Measurements from ENCODE around the gene PAX5. TPM values are rescaled to one million over a fixed set of nuclear protein-coding genes. Genes with fewer than 3 reads are reported as not detected.

Gene PAX5
- total RNA-seq, 1 donor from 2014 or later = 0.12 TPM

DNA sequence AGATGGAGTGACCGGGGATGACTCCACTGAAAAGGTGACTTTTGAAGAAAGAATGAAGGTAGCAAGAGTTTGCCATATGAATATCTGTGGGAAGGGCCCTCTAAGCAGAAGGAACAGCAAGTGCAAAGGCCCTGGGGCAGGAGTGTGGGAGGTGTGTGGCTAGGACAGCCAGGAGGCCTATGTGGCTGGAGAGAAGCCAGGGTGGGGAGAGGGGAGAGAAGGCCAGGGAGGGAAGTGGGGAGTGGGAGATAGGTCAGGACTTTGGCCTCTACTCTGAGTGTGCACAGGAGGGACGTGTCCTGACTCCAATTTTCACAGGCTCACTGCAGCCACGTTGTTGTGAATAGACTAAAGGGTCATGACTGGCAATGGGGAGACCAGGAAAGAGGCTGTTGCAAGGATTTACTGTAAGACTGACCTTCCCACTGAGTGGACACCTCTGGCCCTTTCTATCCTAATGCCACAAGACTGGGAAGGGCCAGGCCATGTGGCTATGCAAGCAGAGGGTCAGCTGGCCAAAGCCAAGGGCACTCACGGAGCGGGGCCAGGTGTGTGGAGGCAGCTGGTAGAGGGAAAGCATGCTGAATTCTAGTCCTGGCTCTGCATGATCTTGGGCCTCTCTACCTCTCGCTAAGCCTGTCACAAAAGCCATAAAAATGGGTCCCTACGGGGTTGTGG lies 172.4 kb downstream of the PAX5 start:
- no peak for DNase-seq (ENCODE audit: low spot score)

DNA sequence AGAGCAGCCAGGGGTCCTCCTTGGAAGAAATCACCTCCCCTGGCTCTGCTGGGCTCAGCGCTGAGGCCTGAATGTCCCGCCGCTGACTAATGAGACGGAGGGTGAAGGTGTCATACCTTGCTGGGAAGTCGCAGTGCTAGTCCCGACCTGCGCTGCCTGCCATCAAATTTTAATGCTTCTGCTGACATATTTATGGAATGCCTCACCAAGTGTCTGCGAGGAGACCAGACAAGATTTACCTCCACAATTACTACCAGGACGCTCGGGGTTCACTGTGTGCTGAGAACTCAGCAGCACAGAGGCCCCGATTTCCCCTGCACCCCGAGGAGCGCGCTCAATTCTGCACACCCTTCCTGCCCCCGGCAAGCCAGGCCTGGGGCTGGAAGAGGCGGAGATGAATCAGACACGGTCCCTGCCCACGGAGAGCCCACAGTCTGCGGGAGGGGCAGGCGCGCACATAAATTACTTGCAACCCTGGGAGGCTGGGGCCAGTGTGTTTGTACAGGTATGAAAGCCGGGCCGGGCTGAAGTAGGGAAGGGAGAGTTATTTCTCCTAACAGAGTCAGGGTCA lies 175.2 kb downstream of the PAX5 start:
- DNase-seq (ENCODE audit: low spot score) = no peak

DNA sequence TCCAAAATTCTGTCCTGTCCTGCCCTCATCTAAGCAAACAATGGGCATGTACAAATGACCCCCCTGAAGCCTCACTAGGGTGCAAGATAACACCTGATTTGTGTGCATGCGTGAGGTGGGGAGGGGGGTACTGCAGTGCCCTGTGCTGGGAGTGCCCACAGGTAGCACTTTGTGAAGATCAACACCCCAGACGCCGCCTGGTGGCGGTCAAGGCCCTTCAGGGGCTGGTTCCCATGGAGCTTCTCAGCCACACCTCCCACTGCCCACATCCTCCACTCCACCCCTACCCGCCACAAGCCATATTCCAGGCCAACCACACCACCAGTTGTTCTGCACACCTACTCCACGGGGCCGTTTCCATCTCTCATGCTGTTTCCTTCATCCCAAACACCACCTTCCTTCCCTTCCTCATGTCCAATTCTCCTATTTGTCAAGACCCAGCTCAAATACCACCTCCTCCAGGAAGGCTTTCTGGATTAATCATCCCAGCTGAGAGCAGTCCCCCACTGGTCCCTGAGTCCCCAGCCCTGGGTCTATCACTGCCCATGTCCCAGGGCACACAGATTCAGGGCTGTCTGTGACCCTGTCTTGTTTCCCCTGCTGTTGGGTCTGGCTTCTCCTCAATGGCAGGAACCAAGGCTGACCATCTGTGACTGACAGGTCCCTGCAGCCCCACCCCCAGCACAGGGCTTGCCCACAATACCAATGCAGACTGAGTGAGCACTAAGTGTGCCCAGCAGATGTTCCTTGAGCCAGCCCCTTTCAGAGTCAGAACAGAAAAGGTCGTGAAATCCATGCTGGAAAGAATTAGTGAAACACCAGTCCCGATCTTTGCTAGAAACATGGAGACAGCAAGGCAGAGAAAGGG lies 178.4 kb downstream of the PAX5 start:
- peak; percentile 14 for DNase-seq (ENCODE audit: low spot score)

GRCh38 chr9:36854751-36855150 lies 179.3 kb downstream of the PAX5 start:
- DNase-seq (ENCODE audit: low spot score) = no peak

DNA sequence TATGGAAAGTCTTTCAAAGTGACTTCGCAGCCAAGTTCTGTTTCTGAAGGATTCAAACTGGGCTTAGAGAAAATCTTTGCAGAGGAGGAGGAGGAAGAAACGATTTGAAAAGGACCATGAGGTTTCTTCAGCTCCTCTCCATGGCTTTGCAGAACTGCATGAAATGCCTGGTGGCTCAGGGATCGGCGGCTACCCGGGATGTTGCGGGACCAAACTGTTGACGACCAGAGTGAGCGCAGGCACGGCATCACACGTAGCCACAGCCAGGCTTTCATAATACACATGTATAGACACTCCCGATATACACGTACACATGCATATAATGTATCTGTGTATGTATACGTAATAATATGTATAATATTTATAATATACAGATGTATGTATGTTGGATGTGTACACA lies 180.0 kb downstream of the PAX5 start:
- DNase-seq (ENCODE audit: low spot score) = no peak

DNA sequence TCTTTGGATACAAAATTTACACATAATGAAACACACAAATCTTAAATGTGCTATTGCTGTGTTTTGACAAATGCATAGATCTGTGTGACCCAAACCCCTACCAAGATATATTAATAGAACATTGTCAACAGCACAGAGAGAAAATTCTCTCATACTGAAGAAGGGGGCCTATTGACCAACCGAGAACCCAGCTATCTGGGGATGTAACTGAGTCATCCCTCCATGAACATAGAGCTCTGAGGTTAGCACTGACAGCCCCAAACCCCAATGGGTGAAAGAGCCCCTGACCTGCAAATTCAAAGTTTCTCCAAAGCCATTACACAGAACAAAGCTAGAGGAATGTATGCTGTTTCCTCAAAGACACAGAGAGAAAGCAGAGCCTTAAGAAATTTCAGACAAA lies 180.8 kb downstream of the PAX5 start:
- no peak for DNase-seq (ENCODE audit: low spot score)

DNA sequence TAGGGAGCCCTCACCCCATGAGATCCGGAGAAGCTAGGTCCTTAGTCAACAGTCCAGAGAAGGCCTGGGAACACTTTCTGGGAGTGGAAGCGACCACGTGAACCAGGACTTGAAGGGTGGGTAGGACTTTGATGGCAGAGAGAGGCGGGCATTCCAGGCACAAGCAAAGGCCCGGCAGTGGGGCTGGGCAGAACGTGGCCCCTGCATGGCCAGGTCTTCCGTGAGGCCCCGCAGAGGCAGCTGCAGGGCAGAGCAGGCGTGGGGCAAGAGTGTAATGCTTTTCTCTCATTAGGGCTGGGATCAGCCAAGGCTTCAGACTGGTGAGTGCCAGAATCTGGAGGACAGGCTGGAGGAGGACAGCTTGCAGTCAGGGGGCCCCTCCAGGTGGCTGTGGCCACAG lies 184.1 kb downstream of the PAX5 start:
- DNase-seq (ENCODE audit: low spot score) = no peak

- DNase-seq (ENCODE audit: low spot score) = no peak
These were observed 185.1 kb downstream of the PAX5 start for GRCh38 chr9:36848946-36849345.

GRCh38 chr9:36847781-36848673 lies 186.0 kb downstream of the PAX5 start:
- DNase-seq (ENCODE audit: low spot score) = no peak

- DNase-seq (ENCODE audit: low spot score) = no peak
These were observed 187.4 kb downstream of the PAX5 start for GRCh38 chr9:36846621-36847020.

- DNase-seq (ENCODE audit: low spot score) = no peak
These were observed 188.2 kb downstream of the PAX5 start for GRCh38 chr9:36845844-36846243.

DNA sequence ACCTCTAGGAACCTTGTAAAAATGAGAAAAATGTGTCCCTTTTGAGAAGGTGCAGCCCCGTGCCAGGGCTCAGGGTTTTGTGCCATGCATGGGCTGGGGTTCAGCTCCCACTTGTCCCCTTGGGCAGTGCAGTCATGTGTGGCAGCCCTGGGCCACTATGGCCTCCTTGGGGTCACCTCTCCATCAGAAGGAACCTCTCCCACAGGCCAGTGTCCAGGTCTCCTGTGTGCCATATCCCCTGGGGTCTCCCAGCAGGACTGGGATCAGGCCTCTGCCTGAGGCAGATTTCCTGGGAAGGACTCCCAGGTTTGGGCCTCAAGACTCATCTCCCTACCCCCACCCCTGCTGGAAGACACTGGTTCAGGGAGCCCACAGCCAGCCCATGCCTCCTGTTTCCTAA lies 189.1 kb downstream of the PAX5 start:
- no peak for DNase-seq (ENCODE audit: low spot score)

DNA sequence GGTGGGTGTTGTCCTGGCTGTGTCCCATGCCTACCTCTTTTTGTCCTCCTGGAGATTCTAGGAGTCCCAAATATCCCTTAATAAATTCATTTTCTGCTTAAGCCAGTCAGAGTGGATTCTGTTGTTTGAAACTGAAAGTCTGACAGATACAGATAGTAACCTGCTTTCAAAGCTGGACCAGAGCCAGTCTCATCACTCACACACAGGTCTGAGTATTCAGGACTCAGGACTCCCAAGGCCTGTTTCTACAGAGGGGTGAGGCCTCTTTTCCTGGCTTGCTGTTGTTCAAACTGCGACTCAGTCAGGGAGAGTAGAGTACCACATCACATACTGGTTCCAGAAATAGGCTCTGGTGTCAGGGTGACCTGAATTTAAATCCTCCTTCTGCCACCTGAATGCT lies 190.1 kb downstream of the PAX5 start:
- DNase-seq (ENCODE audit: low spot score) = no peak

DNA sequence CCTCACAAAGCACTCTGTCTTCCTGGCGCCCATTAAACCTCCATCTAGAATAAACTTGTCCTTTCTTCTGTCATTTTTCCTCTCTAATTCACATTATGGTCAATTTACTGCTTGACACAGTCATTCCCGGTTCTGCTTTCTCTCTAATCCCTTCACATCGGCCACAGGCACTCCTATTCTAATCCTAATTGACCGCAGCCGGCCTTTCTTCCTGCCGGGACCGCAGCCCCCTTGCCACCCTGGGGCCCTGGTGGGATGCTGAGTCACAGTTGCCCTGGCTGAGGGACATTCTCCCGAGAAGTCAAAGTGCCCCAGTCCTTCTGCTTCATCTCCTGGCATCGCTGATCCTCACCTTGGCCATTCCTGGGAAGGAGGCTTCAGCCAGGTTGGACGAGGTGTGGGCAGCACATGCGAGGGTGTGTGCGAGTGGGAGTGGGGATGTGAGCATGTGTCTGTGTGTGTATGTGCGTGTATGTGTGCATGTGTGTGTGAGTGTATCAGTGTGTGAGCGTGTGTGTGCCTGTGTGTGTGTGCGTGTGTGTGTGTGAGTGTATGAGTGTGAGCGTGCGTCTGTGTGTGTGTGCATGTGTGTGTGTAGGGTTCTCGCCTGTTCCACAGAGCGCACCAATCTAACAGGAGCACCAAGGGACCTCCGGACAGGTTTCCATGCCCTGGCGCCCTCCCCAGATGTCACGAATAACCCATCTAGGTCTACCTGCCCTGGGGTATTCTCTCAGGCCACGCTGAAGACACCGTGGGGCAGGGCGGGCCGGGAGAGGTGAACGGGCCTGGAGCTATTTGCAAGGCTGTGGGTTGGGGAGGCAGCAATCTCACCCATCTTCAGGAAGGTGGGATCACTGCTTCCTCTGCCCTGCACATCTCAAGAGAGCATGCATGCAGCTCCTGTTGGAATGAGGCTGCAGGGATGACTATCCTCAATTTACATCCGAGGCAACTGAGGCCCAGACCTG lies 191.2 kb downstream of the PAX5 start:
- DNase-seq (ENCODE audit: low spot score) = no peak

DNA sequence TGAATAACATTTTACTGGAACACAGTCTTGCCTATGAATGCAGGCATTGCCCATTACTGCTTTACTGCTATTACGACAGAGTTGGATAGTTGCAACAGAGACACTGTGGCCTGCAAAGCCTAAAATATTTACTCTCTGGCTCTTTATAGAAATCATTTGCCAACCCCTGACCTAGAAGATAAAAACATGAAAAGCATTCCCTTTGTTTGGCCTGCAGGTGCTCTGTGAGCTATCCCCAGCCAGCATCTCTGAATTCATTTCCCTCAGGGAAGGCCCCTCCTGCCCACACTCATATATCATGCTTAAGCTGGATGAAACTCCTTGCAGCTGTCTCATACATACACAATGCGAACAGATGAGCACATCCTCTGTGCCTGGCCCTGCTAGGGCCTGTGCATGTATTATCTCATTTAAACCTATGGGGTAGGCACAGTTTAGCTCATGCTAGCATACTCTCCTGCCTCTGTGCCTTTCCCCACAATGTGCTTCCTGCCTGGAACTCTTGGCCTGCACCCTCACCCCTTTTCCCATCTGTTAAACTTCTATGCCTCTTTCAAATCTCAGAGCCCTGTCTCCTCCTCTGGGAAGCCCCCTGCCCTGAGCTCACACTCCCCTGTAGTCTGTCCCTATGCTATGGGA lies 193.1 kb downstream of the PAX5 start:
- DNase-seq (ENCODE audit: low spot score) = no peak

GRCh38 chr9:36839131-36839885 lies 194.8 kb downstream of the PAX5 start:
- DNase-seq (ENCODE audit: low spot score) = peak; percentile 19

DNA sequence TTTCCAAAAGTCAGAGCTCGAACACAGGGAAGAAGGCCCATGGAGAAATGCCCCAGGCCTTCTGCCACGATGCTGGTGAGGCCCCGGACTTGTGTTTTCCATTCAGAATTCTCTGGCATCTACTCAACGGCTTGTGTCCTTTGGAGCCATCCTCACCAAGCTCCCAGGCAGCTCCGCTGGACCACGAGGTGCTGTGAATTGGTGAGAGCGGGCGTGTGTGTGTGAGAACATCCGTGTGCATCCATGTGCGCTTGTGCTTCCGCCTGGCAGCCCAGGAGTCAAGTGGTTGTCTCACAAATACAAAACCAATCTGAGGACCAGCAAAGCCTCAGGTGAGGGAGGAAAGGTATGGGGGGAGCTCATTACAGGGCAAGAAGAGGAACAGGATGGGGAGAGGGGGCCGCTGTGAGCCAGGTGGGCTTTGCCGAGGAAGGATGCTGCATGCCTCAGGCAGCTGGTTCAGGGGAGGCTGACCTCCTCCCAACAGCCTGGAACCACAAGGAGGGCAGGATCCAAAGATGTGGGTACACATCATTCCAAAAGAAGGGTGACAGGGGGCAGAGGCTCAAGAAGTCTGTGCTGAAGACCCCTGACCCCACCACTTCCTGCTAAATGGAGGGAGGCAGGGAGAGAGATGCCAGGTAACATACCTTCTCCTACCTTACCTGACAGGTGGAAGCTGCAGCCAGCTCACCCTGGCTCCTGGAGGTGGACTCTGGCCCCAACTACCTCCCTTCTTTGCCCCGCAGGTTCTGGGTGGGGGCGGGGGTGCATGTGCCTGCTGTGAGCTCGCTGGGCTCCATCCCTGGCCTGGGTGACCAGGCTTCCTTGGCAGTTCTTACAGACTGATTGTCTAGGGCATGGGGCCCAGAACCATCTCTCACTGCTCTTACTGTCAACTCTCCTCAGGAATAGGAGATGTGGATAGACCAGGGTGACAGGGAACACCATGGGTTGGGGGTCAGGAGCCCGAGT lies 196.3 kb downstream of the PAX5 start:
- peak; percentile 69 for DNase-seq (ENCODE audit: low spot score)

DNA sequence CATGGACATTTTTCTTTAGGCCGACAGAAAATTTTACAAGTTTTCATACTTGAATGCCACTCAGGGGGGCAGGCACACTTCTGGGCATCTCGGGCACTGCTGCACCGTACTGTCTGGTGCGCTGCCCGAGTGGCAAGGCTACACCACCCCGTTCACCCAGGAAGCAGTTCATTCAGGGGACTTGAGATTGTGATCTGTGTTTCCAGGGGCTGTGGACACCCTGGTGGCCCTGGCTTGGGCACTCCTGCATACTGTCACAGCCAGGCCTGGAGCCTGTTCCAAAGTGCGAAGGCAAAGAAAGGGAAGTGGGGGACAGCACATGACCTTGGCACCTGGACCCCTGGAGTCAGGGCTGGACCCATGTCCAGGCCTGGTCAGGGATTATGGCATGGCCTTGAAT lies 197.6 kb downstream of the PAX5 start:
- DNase-seq (ENCODE audit: low spot score) = no peak
